SK-N-SH treated with all-trans-retinoic acid at 6 μM for 48 hours (cell line): ENCODE results near the gene ADGRB2.

Source experiments
- ATAC-seq: fragments of 200-7000 bp; cut with Tn5 transposase; 3 replicates; pipeline ENCODE4 v1.9.1; 2020; ENCODE audit warnings: mild to moderate bottlenecking, moderate library complexity
- BACH2 ChIP-seq: fragments of 250-450 bp; sonication (Bioruptor Pico); IDR thresholded peaks from 2 replicates; pipeline ENCODE4 v1.9.0; 2021; ENCODE audit warnings: mild to moderate bottlenecking, borderline replicate concordance
- CSDC2 ChIP-seq: fragments of 250-450 bp; sonication (Bioruptor Pico); IDR thresholded peaks from 2 replicates; pipeline ENCODE4 v1.5.0; 2020; ENCODE audit warnings: mild to moderate bottlenecking, moderate library complexity
- ESRRG ChIP-seq: fragments of 250-450 bp; sonication (Bioruptor Pico); IDR thresholded peaks from 2 replicates; pipeline ENCODE4 v1.6.1; 2021; ENCODE audit warnings: mild to moderate bottlenecking
- OSR1 ChIP-seq: fragments of 250-450 bp; sonication (Bioruptor Pico); IDR thresholded peaks from 2 replicates; pipeline ENCODE4 v1.8.0; 2022; ENCODE audit warnings: moderate library complexity, mild to moderate bottlenecking, inconsistent platforms
- SNAI2 ChIP-seq: fragments of 250-450 bp; sonication (Bioruptor Pico); IDR thresholded peaks from 2 replicates; pipeline ENCODE4 v1.5.0; 2020; ENCODE audit warnings: mild to moderate bottlenecking, moderate library complexity
- TCF4 ChIP-seq: fragments of 250-450 bp; sonication (Bioruptor Pico); IDR thresholded peaks from 2 replicates; pipeline ENCODE4 v1.8.0; 2021; ENCODE audit warnings: mild to moderate bottlenecking, moderate library complexity, borderline replicate concordance
- TOX ChIP-seq: fragments of 250-450 bp; sonication (Bioruptor Pico); IDR thresholded peaks from 2 replicates; pipeline ENCODE4 v1.8.0; 2021; ENCODE audit warnings: mild to moderate bottlenecking, moderate library complexity, borderline replicate concordance
- ZC3H10 ChIP-seq: fragments of 250-450 bp; sonication (Bioruptor Pico); IDR thresholded peaks from 2 replicates; pipeline ENCODE4 v1.5.1; 2021; ENCODE audit warnings: mild to moderate bottlenecking, moderate library complexity
- ZFP3 ChIP-seq: fragments of 250-450 bp; sonication (Bioruptor Pico); IDR thresholded peaks from 2 replicates; pipeline ENCODE4 v1.5.0; 2020; ENCODE audit warnings: mild to moderate bottlenecking, moderate library complexity
- ZFP30 ChIP-seq: fragments of 450-650 bp; formaldehyde crosslinking; IDR thresholded peaks from 2 replicates; pipeline ENCODE4 v1.5.0; 2022; ENCODE audit warnings: mild to moderate bottlenecking, moderate library complexity
- ZNF565 ChIP-seq: fragments of 450-650 bp; formaldehyde crosslinking; conservative IDR thresholded peaks from 2 replicates; pipeline ENCODE4 v1.5.0; 2020; ENCODE audit warnings: low read depth, mild to moderate bottlenecking, moderate library complexity
- ZNF8 ChIP-seq: fragments of 450-650 bp; formaldehyde crosslinking; IDR thresholded peaks from 2 replicates; pipeline ENCODE4 v1.5.0; 2020; ENCODE audit warnings: mild to moderate bottlenecking, moderate library complexity
- TF ChIP-seq, protein P1 (sequence below): fragments of 250-450 bp; sonication (Bioruptor Pico); IDR thresholded peaks from 2 replicates; pipeline ENCODE4 v1.5.1; 2020; ENCODE audit warnings: low read depth, mild to moderate bottlenecking, moderate library complexity
- TF ChIP-seq, protein P2 (sequence below): fragments of 250-450 bp; sonication (Bioruptor Pico); IDR thresholded peaks from 2 replicates; pipeline ENCODE4 v1.5.1; 2021; ENCODE audit warnings: mild to moderate bottlenecking, moderate library complexity
- TF ChIP-seq, protein P3 (sequence below): fragments of 250-450 bp; sonication (Bioruptor Pico); IDR thresholded peaks from 2 replicates; pipeline ENCODE4 v1.8.0; 2021; ENCODE audit warnings: low read depth, mild to moderate bottlenecking, moderate library complexity, borderline replicate concordance

Gene ADGRB2

DNA sequence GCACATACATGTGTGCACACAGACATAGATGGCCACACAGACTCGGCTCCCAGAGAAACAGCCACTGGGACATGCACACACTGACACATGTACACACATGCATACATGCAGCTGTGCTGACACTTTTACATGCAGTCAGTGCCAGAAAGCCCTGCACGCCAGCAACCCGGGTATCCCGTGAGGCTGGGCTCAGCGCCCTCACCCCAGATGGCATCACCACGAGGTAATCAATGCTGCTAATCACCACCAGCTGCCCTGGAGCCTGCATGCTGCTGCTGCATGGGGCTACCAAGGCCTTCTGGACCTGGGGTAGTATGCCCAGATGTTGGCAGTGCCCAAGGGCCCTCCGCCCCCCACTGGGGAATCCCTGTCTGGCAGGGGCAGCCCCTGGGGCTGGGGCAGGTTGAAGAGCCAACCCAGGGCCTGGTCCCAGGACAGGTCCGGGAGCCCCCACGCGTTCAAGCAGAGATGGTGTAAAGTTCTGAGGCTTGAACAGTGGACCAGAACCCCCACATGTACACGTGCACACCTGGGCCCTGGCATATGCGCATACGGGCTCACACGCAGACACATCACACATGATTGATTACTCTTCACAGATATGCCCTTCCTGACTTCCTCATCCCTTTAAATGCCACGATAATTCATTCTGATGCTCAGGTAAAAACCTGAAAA, 57.6 kb downstream of the ADGRB2 start:
- TF ChIP-seq TOX, result no peak
- peak; percentile 63 for TF ChIP-seq TCF4
- ATAC-seq, result no peak

- TF ChIP-seq ZFP30 (CRISPR knock-in tag) (no peak), BACH2 (CRISPR knock-in tag) (no peak), TOX (no peak), CSDC2 (CRISPR knock-in tag) (no peak)
- ATAC-seq, result no peak
Observed at GRCh38 chr1:31705080-31705866, 58.9 kb downstream of the ADGRB2 start.

DNA sequence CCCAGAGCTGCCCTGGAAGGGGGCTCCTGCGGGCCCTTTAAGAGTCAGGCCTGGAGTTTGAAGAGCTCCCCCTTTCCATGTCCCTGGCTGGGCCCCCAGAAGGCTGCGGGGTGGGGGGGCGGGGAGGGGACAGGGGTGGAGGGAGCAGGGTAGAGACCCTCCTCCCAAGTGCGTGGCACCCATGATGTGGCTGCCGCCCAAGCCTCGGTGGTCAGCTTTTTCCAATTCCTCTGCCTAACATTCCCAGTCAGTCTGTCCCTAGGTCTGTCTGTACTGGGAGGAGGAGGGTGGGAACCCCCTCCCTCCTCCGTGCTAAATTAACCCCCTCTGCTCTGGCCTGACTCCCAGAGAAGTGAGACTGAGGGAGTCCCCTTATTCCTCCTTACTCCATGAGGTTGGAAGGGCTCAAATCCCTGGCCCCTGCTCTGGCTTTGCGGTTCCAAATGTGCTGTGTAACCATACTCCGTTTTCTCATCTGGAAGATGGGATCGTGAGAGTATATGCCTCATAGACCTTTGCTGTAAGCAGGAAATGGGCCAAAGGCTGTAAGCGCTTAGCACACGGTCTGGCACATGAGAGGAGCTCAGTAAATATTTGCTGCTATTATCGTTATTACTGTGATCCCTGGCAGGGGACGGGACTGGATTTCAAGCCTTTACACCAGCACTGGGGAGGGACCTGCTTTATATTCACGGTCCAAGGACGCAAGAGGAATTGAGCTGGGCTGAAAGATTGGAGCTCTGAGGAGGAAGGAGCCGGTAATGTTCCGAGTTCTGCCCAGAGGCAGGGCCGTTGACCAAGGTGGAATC, 59.7 kb downstream of the ADGRB2 start:
- no peak for ATAC-seq
- no peak for TF ChIP-seq ZFP3 (CRISPR knock-in tag)
- no peak for TF ChIP-seq OSR1 (CRISPR knock-in tag)
- no peak for TF ChIP-seq ZNF565 (CRISPR knock-in tag)
- TF ChIP-seq, all 23 proteins: peak for 0

DNA sequence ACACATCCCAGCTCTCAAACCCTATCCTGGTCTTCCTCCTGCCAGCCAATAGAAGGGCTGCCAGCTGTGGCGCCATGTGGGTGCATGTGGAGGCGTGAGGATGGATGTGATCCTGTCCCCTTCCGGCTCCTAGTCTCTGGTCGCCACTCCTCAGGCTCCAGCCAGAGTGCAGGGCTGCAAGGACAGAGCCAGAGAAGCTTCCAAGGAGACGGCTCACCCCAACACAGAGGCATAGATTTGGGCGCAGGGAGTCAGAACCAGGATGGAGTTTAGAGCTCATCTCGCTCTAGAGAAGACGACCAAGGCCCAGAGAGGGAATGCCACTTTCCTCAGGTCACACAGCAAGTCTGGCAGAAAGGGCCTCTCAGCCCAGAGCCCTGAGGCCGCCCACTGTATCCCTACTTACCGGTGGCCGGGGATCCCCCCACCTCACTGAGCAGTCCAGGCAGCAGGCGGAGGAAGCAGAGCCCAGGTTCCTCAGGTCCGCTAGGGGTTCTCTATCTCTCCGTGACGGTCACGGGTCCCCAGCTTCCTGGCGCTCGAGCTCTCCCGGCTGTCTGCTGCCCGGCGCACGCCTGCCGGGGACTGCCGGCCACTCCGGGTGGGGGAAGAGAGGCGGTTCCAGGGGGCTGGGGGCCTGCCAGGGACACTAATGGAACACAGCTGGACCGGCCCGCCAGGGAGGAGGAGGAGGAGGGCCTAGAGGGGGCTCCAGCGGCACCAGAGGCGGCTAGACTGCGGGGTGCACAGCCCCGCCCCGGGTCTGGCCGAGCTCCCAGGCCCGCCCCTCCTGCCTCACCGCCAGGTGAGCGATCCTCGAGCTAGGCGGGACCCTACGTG, 60.5 kb downstream of the ADGRB2 start, which contains the start of gene COL16A1:
TSS of gene COL16A1 (minus strand) at position 587 of the 840 bp plus-strand sequence. CDS start 1,824 bp downstream, outside the sequence.
- TF ChIP-seq CSDC2 (CRISPR knock-in tag) (no peak), ZC3H10 (CRISPR knock-in tag) (no peak), SNAI2 (no peak), ZNF565 (CRISPR knock-in tag) (no peak), ESRRG (CRISPR knock-in tag) (no peak), ZNF8 (CRISPR knock-in tag) (no peak), TCF4 (peak; percentile 23; the same call in 1 of the 2 replicates)
- TF ChIP-seq, protein P1, sequence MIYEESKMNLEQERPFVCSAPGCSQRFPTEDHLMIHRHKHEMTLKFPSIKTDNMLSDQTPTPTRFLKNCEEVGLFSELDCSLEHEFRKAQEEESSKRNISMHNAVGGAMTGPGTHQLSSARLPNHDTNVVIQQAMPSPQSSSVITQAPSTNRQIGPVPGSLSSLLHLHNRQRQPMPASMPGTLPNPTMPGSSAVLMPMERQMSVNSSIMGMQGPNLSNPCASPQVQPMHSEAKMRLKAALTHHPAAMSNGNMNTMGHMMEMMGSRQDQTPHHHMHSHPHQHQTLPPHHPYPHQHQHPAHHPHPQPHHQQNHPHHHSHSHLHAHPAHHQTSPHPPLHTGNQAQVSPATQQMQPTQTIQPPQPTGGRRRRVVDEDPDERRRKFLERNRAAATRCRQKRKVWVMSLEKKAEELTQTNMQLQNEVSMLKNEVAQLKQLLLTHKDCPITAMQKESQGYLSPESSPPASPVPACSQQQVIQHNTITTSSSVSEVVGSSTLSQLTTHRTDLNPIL (CRISPR knock-in tag), result no peak
- TF ChIP-seq, protein P2, sequence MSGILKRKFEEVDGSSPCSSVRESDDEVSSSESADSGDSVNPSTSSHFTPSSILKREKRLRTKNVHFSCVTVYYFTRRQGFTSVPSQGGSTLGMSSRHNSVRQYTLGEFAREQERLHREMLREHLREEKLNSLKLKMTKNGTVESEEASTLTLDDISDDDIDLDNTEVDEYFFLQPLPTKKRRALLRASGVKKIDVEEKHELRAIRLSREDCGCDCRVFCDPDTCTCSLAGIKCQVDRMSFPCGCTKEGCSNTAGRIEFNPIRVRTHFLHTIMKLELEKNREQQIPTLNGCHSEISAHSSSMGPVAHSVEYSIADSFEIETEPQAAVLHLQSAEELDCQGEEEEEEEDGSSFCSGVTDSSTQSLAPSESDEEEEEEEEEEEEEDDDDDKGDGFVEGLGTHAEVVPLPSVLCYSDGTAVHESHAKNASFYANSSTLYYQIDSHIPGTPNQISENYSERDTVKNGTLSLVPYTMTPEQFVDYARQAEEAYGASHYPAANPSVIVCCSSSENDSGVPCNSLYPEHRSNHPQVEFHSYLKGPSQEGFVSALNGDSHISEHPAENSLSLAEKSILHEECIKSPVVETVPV (CRISPR knock-in tag), result no peak
- ATAC-seq, result peak; percentile 38

DNA sequence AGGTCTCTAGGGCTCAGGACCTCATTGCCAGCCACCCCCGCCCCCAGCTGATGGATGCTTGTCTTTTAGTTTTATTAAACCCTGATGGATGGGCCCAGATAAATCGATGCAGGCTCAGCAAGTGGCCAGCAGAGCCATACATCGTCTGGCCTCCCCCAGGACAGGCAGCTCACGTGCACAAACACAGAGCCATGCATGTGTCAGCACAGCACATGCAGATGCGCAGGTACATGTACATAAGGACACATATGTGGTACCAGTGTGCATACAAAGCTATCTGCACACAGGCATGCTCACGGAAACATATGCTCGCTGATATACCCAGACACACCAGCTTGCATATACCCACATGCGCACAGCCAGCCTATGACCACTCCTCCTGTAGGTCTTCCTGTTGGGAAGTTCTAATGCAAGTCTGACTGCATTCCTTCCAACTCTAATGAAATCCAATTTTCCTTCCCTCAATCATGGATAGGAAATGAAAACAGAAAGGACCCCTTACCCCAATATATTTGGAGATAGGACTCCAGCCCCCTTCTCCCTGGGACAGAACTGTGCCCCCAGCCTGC, 61.2 kb downstream of the ADGRB2 start:
- no peak for ATAC-seq
- TF ChIP-seq BACH2 (CRISPR knock-in tag) (no peak), ZFP3 (CRISPR knock-in tag) (no peak)
- TF ChIP-seq, protein P3, sequence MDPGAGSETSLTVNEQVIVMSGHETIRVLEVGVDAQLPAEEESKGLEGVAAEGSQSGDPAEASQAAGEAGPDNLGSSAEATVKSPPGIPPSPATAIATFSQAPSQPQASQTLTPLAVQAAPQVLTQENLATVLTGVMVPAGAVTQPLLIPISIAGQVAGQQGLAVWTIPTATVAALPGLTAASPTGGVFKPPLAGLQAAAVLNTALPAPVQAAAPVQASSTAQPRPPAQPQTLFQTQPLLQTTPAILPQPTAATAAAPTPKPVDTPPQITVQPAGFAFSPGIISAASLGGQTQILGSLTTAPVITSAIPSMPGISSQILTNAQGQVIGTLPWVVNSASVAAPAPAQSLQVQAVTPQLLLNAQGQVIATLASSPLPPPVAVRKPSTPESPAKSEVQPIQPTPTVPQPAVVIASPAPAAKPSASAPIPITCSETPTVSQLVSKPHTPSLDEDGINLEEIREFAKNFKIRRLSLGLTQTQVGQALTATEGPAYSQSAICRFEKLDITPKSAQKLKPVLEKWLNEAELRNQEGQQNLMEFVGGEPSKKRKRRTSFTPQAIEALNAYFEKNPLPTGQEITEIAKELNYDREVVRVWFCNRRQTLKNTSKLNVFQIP, result no peak
